ENCODE data around the gene USP20. TPM values are rescaled to one million over a fixed set of nuclear protein-coding genes. Genes with fewer than 3 reads are reported as not detected.

USP20 gene
- total and polyA plus RNA-seq, 2 donors (not counting 3 experiments of a cell fraction or from before 2014, with no cell fraction given), result 13.4 to 25.9 TPM

DNA sequence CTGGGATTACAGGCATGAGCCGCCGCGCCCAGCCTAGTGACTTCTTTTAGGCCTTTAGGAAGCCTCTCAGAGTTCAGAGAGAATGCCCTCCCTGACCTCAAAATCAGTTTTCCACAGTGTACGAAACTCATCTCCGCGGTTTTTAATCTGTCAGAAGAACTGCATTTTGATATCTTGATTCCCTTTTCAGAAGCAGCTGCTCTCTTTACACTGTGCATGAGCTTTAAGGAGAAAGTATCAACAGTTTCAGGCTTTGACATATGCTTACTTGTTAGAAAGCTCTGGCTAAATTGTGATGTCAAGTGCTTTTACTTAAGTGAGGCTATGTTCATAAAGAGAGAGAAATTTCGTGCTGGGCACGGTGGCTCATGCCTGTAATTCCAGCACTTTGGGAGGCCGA, 74.6 kb downstream of the USP20 start:
- H3K4me1 ChIP-seq (ENCODE audit: control insufficient read depth, extremely low read depth, insufficient read depth, low read length), result no peaks in the 10 kb centered on the region
- intact Hi-C loops (cut with micrococcal nuclease) (no loop called here), dilution Hi-C loops (cut with MboI; ENCODE audit: extremely low pct_ligation_motif_present, low sequenced_read_pairs) (no loop called here)
- DNase-seq (ENCODE audit: low read depth, low spot score), result no peak
- no peak overlapping the region for H2AFZ ChIP-seq (ENCODE audit: low read depth, low read length)
- H3K27me3 ChIP-seq (ENCODE audit: control insufficient read depth in 2 of 2, insufficient read depth in 2 of 2, low read length in 2 of 2), result no peaks in the 10 kb centered on the region
- FAIRE-seq, result no peak
- H3K4me3 ChIP-seq (replicated peaks in 1 of 3; ENCODE audit: insufficient read depth in 1 of 3, low read depth in 1 of 3, low read length in 3 of 3), result no peak overlapping the region
- no peaks in the 10 kb centered on the region for H4K20me1 ChIP-seq (replicated peaks; ENCODE audit: control insufficient read depth, extremely low read depth, insufficient read depth, low read length)
- no peak overlapping the region for H3K27ac ChIP-seq (ENCODE audit: insufficient read depth, low read depth, low read length)
- no TSS peak for BruUV-seq (replicated peaks)
- TF ChIP-seq EZH2 (IDR thresholded peaks at IDR 0.05; ENCODE audit: borderline replicate concordance, low read depth, low read length, severe bottlenecking) (no peak), POLR2A (IDR thresholded peaks at IDR 0.05; ENCODE audit: low read depth, low read length) (no peak), POLR2AphosphoS5 (IDR thresholded peaks at IDR 0.05; ENCODE audit: insufficient read depth, low read depth, low read length) (no peak), MAX (IDR thresholded peaks at IDR 0.05; ENCODE audit: insufficient read depth, insufficient read length) (no peak), GATA2 (IDR thresholded peaks at IDR 0.05; ENCODE audit: insufficient read depth, insufficient read length, low read depth, low read length) (no peak), JUN (IDR thresholded peaks at IDR 0.05; ENCODE audit: borderline replicate concordance, insufficient read depth, insufficient read length, low read depth) (no peak), MYC (IDR thresholded peaks at IDR 0.05; ENCODE audit: low read depth, low read length) (no peak), FOS (IDR thresholded peaks at IDR 0.05; ENCODE audit: borderline replicate concordance, insufficient read depth, low read length) (no peak), CTCF (IDR thresholded peaks at IDR 0.05; ENCODE audit: extremely low read depth in 1 of 2, insufficient read depth in 1 of 2, low read depth in 1 of 2, low read length in 2 of 2) (no peak)
- no peaks in the 10 kb centered on the region for H3K9me1 ChIP-seq (replicated peaks; ENCODE audit: control insufficient read depth, extremely low read depth, insufficient read depth, low read length)
- peaks cover 0 to 7% of the 10 kb centered on the region in 2 experiments for H3K36me3 ChIP-seq (ENCODE audit: control insufficient read depth in 2 of 2, extremely low read depth in 1 of 2, insufficient read depth in 2 of 2, low read length in 2 of 2)
- ChIA-PET CTCF (interaction anchor here (0.7 to 1.4 kb wide), 6 partner anchors 12 to 150 kb away, joined by 3 to 5 read pairs (median 3); no protein-coding TSS in a partner anchor), POLR2A (interaction anchor here (1.1 kb wide), 1 partner anchor 12 kb away, joined by 3 read pairs; no protein-coding TSS in a partner anchor)
- H3K79me2 ChIP-seq (ENCODE audit: control insufficient read depth, insufficient read depth, low read length), result no peaks in the 10 kb centered on the region
- no peak overlapping the region for H3K9ac ChIP-seq (replicated peaks; ENCODE audit: extremely low read depth, insufficient read depth, low read length)
- H3K9me3 ChIP-seq (replicated peaks; ENCODE audit: control insufficient read depth, insufficient read depth, low read length), result no peaks in the 10 kb centered on the region
- no peak overlapping the region for H3K4me2 ChIP-seq (ENCODE audit: insufficient read depth, low read length)
